ENCODE results near the gene UBE2B. TPM values are rescaled to one million over a fixed set of nuclear protein-coding genes. Genes with fewer than 3 reads are reported as not detected.

The UBE2B gene
- total RNA-seq, 1 donor from 2014 or later = 32.2 TPM

DNA sequence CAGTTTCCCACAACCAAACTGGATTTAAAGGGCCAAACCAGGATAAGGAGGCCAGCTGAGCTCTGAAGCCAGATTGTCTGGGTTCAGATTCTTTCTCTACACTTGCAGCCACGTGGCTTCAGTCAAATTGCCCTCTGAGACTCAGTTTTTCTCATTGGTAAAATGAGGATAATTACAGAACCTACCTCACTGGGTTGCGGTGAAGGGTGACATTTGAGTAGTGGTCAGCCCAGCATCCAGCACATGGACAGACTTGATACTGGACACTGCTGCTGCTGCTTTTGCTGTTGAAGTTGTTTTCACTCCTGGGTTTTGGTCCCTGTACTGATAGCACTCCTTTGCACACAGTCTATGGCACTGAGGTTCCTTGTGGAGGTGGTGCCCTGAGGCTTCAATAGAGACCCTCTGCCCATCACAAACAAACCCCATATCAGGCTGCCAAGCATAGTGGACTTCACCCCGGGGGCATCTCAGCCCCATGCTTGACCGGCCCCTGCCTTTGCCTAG lies 66.0 kb downstream of the UBE2B start:
- DNase-seq (ENCODE audit: low read depth) = no peak
- no peak for TF ChIP-seq CTCF (conservative IDR thresholded peaks at IDR 0.05; ENCODE audit: low read depth, low read length)
- H3K4me3 ChIP-seq (ENCODE audit: low read depth, low read length) = no peak overlapping the region

DNA sequence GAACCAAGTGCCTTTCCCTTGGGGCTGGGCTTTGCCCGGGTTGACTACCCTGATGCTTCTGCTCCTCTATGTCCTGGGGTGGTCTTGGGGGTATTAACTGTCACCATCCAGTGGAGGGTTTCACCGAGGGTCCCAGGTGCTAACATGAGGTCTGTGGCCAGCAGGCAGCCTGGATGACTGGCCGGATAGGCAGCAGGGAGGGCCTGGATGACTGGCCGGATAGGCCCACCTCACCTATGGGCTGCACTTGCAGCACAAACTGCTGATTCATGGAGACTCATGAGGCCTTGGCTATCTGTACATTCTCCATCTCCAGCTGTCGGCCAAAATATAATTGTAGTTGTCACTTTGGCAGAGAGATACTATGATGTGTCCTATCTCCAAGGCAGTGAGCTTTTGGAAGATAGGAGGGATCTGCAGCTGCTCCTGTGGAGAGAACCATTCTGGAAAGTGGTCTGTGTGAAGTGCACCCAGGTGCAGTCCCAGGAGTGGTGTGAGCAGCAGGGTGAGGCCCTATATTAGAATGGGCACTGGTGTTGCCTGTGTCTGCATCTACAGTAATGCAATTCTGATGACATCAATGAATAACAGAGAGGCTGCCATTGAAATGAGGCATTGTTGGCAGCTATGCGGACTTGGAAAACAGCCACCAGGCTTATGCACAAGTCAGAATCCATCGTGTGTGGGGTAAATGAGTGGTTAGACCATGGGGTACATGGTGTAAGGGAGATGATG lies 66.6 kb downstream of the UBE2B start:
- DNase-seq (ENCODE audit: low read depth) = peak; percentile 66
- H3K4me3 ChIP-seq (ENCODE audit: low read depth, low read length) = no peak overlapping the region
- TF ChIP-seq CTCF (conservative IDR thresholded peaks at IDR 0.05; ENCODE audit: low read depth, low read length) = no peak

DNA sequence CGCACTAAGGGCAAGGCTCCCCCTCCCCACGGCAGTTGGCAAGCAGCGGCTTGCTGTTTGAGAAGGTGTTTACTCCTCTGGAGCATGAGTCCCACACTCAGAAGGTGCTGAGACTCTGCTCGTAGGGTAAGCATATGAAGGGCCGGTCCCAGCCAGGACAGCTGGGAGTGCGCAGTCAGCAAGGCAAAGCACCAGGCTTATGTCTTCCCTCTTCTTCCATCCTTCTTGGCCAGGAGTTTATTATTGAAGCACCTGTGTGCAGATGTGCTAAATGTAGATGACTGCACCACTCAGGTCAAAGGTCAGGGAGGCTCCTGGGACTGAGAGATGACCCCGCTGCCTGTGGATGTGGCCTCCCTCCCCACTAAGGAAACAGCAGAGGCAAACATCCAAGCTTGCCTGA lies 67.4 kb downstream of the UBE2B start:
- no peak for DNase-seq (ENCODE audit: low read depth)
- H3K4me3 ChIP-seq (ENCODE audit: low read depth, low read length) = no peak overlapping the region
- no peak for TF ChIP-seq CTCF (conservative IDR thresholded peaks at IDR 0.05; ENCODE audit: low read depth, low read length)

GRCh38 chr5:134439210-134439654 lies 67.9 kb downstream of the UBE2B start:
- peak; percentile 89 for DNase-seq (ENCODE audit: low read depth)
- TF ChIP-seq CTCF (conservative IDR thresholded peaks at IDR 0.05; ENCODE audit: low read depth, low read length) = peak; percentile 32
- no peak overlapping the region for H3K4me3 ChIP-seq (ENCODE audit: low read depth, low read length)

DNA sequence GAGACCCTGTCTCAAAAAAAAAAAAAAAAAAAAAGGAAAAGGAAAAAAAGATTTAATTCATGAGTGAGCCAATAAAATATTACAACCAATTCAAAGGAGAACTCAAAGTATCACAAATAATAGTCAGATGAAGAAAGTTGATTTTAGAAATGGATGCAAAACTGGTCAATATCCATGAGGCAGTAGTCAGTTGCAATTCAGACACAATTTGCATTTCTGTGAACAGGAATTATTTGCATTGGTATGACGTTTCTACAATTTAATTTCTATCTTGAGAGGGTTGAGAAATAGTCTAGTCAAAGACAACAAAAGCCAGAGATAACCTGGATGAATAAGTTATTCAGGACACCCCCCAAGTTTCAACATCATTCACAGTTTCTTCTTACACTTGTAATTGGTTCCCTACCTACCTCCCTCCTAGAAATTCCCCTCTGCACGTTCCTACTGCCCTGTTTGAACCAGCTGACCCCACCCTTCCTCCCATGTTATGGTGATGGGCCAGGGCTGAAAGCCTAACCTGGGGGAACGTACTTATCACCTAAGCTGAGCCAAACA lies 68.9 kb downstream of the UBE2B start:
- TF ChIP-seq CTCF (conservative IDR thresholded peaks at IDR 0.05; ENCODE audit: low read depth, low read length) = no peak
- no peak for DNase-seq (ENCODE audit: low read depth)
- no peak overlapping the region for H3K4me3 ChIP-seq (ENCODE audit: low read depth, low read length)

Other genes with a start within 250 kb of the UBE2B start
- 210 and 277 TPM in 2 replicates for gene SKP1, start 194.6 kb upstream of the UBE2B start, total RNA-seq
- gene PPP2CA, start 145.5 kb upstream of the UBE2B start, total RNA-seq = 162 and 196 TPM in 2 replicates
- 0.06 and 0.43 TPM in 2 replicates for gene CDKL3, start 4.4 kb upstream of the UBE2B start, total RNA-seq
- 28.5 and 58.7 TPM in 2 replicates for gene CDKN2AIPNL, start 40.3 kb downstream of the UBE2B start, total RNA-seq
- gene JADE2, start 154.1 kb downstream of the UBE2B start, total RNA-seq = 20.3 and 21.6 TPM in 2 replicates